Endothelial cell of umbilical vein (primary cell): Measurements from ENCODE around the gene PTBP3. TPM values are rescaled to one million over a fixed set of nuclear protein-coding genes. Genes with fewer than 3 reads are reported as not detected.

Source experiments
- BruUV-seq: library from RNA; stranded (reverse); fragments of 400-500 nt; replicated peaks from 2 replicates; lab custom pipeline; 2021; lab: Mats Ljungman, UMichigan
- CTCF ChIA-PET: fragments of 300-600, 350-600 bp; sonication (Branson Sonifier 250); formaldehyde crosslinking; loops from one replicate; lab custom pipeline; 2021; ENCODE audit warnings: antibody characterized with exemption, inconsistent platforms; lab: Charles Lee
- POLR2A ChIA-PET: fragments of 300-600, 350-600 bp; sonication (Branson Sonifier 250); formaldehyde crosslinking; loops from one replicate; lab custom pipeline; 2021; ENCODE audit warnings: antibody characterized with exemption, inconsistent platforms; lab: Charles Lee
- DNase-seq: peaks from one replicate; pipeline ENCODE4 v3.0.0-alpha.2; 2011; ENCODE audit warnings: low read depth, low spot score
- FAIRE-seq: peaks from 2 replicates; lab custom pipeline; 2011; peaks lifted over from hg19 to GRCh38; lab: Jason Lieb, UNC
- H2AFZ ChIP-seq: 2 replicates; pipeline ENCODE4 v1.6.0; 2012; ENCODE audit warnings: low read depth, low read length, control low read depth, inconsistent platforms
- H3K27ac ChIP-seq: 2 replicates; pipeline ENCODE4 v1.5.1; 2011; ENCODE audit warnings: low read depth, mild to moderate bottlenecking, control low read depth, low read length, moderate library complexity; ENCODE audit not compliant: insufficient read depth
- H3K27me3 ChIP-seq, 2 experiments: 2 replicates each; pipeline versions ENCODE4 v1.6.0 to v1.6.1; 2011; ENCODE audit warnings: low read length in 2 of 2, mixed read lengths in 1 of 2; ENCODE audit not compliant: control insufficient read depth in 2 of 2, insufficient read depth in 2 of 2
- H3K36me3 ChIP-seq, 2 experiments: 2 replicates in 1 of 2; 3 replicates in 1 of 2; pipeline ENCODE4 v1.5.1; 2011; ENCODE audit warnings: low read length in 2 of 2, mild to moderate bottlenecking in 1 of 2, moderate library complexity in 1 of 2; ENCODE audit not compliant: control insufficient read depth in 2 of 2, insufficient read depth in 2 of 2; ENCODE audit errors: extremely low read depth in 1 of 2
- H3K4me1 ChIP-seq: 3 replicates; pipeline ENCODE4 v1.5.1; 2011; ENCODE audit warnings: mild to moderate bottlenecking, low read length; ENCODE audit not compliant: control insufficient read depth, insufficient read depth; ENCODE audit errors: extremely low read depth
- H3K4me2 ChIP-seq: 2 replicates; pipeline ENCODE4 v1.6.1; 2011; ENCODE audit warnings: low read length, control low read depth, mixed read lengths; ENCODE audit not compliant: insufficient read depth
- H3K4me3 ChIP-seq, 3 experiments: fragments of 200-600 bp in 1 of 3; sonication (generic), shearing (Covaris generic) in 1 of 3; replicated peaks in 1 of 3; 2 replicates each; pipeline ENCODE4 v1.5.1; 2011 to 2016; ENCODE audit warnings: control low read depth in 3 of 3, low read length in 3 of 3, mild to moderate bottlenecking in 2 of 3, inconsistent platforms in 1 of 3, low read depth in 1 of 3, moderate library complexity in 1 of 3; ENCODE audit not compliant: insufficient read depth in 1 of 3
- H3K79me2 ChIP-seq: 2 replicates; pipeline ENCODE4 v1.6.0; 2012; ENCODE audit warnings: low read length, inconsistent platforms; ENCODE audit not compliant: control insufficient read depth, insufficient read depth
- H3K9ac ChIP-seq: replicated peaks from 2 replicates; pipeline ENCODE3; 2011; ENCODE audit warnings: low read length, control low read depth; ENCODE audit not compliant: insufficient read depth; ENCODE audit errors: extremely low read depth
- H3K9me1 ChIP-seq: replicated peaks from 3 replicates; pipeline ENCODE4 v1.6.0; 2011; ENCODE audit warnings: mild to moderate bottlenecking, low read length; ENCODE audit not compliant: control insufficient read depth, insufficient read depth; ENCODE audit errors: extremely low read depth
- H3K9me3 ChIP-seq: replicated peaks from 2 replicates; pipeline ENCODE4 v1.5.1; 2012; ENCODE audit warnings: low read length, inconsistent platforms; ENCODE audit not compliant: control insufficient read depth, insufficient read depth
- H4K20me1 ChIP-seq: replicated peaks from 2 replicates; pipeline ENCODE3; 2011; ENCODE audit warnings: mild to moderate bottlenecking, low read length; ENCODE audit not compliant: control insufficient read depth, insufficient read depth; ENCODE audit errors: extremely low read depth
- EZH2 ChIP-seq: IDR thresholded peaks from 2 replicates; pipeline ENCODE4 v1.6.1; 2012; ENCODE audit warnings: borderline replicate concordance, low read depth, mild to moderate bottlenecking, moderate library complexity, low read length, inconsistent platforms; ENCODE audit not compliant: severe bottlenecking
- FOS ChIP-seq: IDR thresholded peaks from 2 replicates; pipeline ENCODE4 v1.6.1; 2011; ENCODE audit warnings: mild to moderate bottlenecking, low read length, moderate library complexity, borderline replicate concordance; ENCODE audit not compliant: insufficient read depth
- GATA2 ChIP-seq: IDR thresholded peaks from 2 replicates; pipeline ENCODE4 v1.7.0; 2011; ENCODE audit warnings: low read depth, mild to moderate bottlenecking, moderate library complexity, mixed read lengths, low read length; ENCODE audit not compliant: insufficient read length, insufficient read depth
- JUN ChIP-seq: IDR thresholded peaks from 2 replicates; pipeline ENCODE4 v1.6.1; 2011; ENCODE audit warnings: borderline replicate concordance, low read depth; ENCODE audit not compliant: insufficient read length, insufficient read depth
- MAX ChIP-seq: IDR thresholded peaks from 2 replicates; pipeline ENCODE4 v1.6.1; 2011; ENCODE audit not compliant: insufficient read depth, insufficient read length
- MYC ChIP-seq: IDR thresholded peaks from one replicate; pipeline ENCODE4 v1.6.1; 2011; ENCODE audit warnings: mild to moderate bottlenecking, low read depth, low read length
- POLR2A ChIP-seq: IDR thresholded peaks from 2 replicates; pipeline ENCODE4 v1.6.1; 2012; ENCODE audit warnings: low read depth, mild to moderate bottlenecking, control low read depth, low read length
- POLR2AphosphoS5 ChIP-seq: IDR thresholded peaks from 2 replicates; pipeline ENCODE4 v1.6.1; 2012; ENCODE audit warnings: low read depth, mild to moderate bottlenecking, control low read depth, low read length, moderate library complexity; ENCODE audit not compliant: insufficient read depth
- dilution Hi-C: fragments of 300-500 bp; cut with MboI; formaldehyde crosslinking; loops from one replicate; pipeline ENCODE4 v1.15.0; 2019; ENCODE audit warnings: low sequenced_read_pairs; ENCODE audit not compliant: extremely low pct_ligation_motif_present
- intact Hi-C: fragments of 100-400 bp; cut with micrococcal nuclease; formaldehyde crosslinking; loops from one replicate; pipeline ENCODE4 v1.10.0; 2022
- polyA plus RNA-seq, 4 experiments: library from polyadenylated mRNA; depleted of rRNA in 3 of 4; stranded (reverse) in 3 of 4; unstranded in 1 of 4; fragments of >200 nt; gene quantifications; 2 replicates each; pipeline versions ENCODE4 v1.2.1 to v1.2.3, GENCODE V29; 2011 to 2012; ENCODE audit warnings: missing spikeins in 1 of 4
- total RNA-seq: library from RNA; stranded (reverse); gene quantifications from 2 replicates; pipeline ENCODE4 v1.2.3, GENCODE V29; 2021
- TF ChIP-seq, protein P1 (sequence below), 2 donors: IDR thresholded peaks; 1 replicate in 1 of 2; 2 replicates in 1 of 2; pipeline ENCODE4 v1.5.1; 2011; ENCODE audit warnings: low read length in 2 of 2, mild to moderate bottlenecking in 2 of 2, moderate library complexity in 2 of 2, control low read depth in 1 of 2, inconsistent platforms in 1 of 2, low read depth in 1 of 2; ENCODE audit not compliant: insufficient read depth in 1 of 2; ENCODE audit errors: extremely low read depth in 1 of 2

The PTBP3 gene
- total and polyA plus RNA-seq, 2 donors (not counting 3 experiments of a cell fraction or from before 2014, with no cell fraction given), result 42.4 to 75.0 TPM

DNA sequence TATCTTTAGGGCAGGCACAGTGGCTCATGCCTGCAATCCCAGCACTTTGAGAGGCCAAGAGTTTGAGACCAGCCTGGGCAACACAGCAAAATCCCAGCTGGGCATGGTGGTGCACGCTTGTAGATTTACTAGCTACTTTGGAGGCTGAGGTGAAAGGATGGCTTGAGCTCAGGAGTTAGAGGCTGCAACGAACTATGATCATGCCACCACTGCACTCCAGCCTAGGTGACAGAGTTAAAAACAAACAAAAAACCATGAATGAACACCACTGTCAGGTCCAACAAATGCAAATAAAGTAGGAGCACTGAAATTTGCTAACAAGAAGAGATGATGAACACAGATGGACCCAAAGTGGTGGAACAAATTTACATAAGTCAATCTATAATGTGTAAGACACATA is 4.9 kb downstream of the PTBP3 start:
- Histone ChIP-seq H3K4me1 (peaks cover 20% of the 10 kb centered on the region), H4K20me1 (peaks cover 4% of the 10 kb centered on the region), H3K79me2 (peaks cover 96% of the 10 kb centered on the region), H3K27me3 (no peaks in the 10 kb centered on the region), H2AFZ (no peak overlapping the region), H3K9me3 (no peaks in the 10 kb centered on the region), H3K4me2 (no peak overlapping the region), H3K9ac (no peak overlapping the region), H3K27ac (no peak overlapping the region), H3K36me3 (no peaks in the 10 kb centered on the region), H3K4me3 (no peak overlapping the region), H3K9me1 (no peaks in the 10 kb centered on the region)
- no peak for TF ChIP-seq POLR2A
- TF ChIP-seq GATA2, result no peak
- TF ChIP-seq JUN, result no peak
- TF ChIP-seq MAX, result no peak
- TF ChIP-seq FOS, result no peak
- TF ChIP-seq, protein P1, sequence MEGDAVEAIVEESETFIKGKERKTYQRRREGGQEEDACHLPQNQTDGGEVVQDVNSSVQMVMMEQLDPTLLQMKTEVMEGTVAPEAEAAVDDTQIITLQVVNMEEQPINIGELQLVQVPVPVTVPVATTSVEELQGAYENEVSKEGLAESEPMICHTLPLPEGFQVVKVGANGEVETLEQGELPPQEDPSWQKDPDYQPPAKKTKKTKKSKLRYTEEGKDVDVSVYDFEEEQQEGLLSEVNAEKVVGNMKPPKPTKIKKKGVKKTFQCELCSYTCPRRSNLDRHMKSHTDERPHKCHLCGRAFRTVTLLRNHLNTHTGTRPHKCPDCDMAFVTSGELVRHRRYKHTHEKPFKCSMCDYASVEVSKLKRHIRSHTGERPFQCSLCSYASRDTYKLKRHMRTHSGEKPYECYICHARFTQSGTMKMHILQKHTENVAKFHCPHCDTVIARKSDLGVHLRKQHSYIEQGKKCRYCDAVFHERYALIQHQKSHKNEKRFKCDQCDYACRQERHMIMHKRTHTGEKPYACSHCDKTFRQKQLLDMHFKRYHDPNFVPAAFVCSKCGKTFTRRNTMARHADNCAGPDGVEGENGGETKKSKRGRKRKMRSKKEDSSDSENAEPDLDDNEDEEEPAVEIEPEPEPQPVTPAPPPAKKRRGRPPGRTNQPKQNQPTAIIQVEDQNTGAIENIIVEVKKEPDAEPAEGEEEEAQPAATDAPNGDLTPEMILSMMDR (IDR thresholded peaks at IDR 0.05; ENCODE audit: extremely low read depth in 1 of 2, insufficient read depth in 1 of 2, low read depth in 1 of 2, low read length in 2 of 2), result no peak
- TF ChIP-seq POLR2AphosphoS5, result no peak
- no peak for TF ChIP-seq MYC
- no peak for TF ChIP-seq EZH2
- FAIRE-seq (no peak), DNase-seq (no peak)
- no TSS peak for BruUV-seq
- dilution Hi-C loops (no loop called here), intact Hi-C loops (no loop called here)
- CTCF ChIA-PET, result interaction anchor here (1.3 to 3.4 kb wide), 3 partner anchors 12 to 231 kb away, joined by 3 to 7 read pairs (median 4); no protein-coding TSS in a partner anchor
- POLR2A ChIA-PET, result no interaction called here
